A673 (cell line): ENCODE measurements around the gene GXYLT2. TPM values are rescaled to one million over a fixed set of nuclear protein-coding genes. Genes with fewer than 3 reads are reported as not detected.

Source experiments
- BruUV-seq: library from RNA; stranded (reverse); fragments of 400-500 nt; replicated peaks from 2 replicates; lab custom pipeline; 2021; lab: Mats Ljungman, UMichigan
- CTCF ChIA-PET: fragments of 300-600 bp; sonication (Branson Sonifier 250); formaldehyde crosslinking; loops from one replicate; lab custom pipeline; 2022; ENCODE audit warnings: antibody characterized with exemption; lab: Charles Lee
- POLR2A ChIA-PET: fragments of 300-600 bp; sonication (Branson Sonifier 250); formaldehyde crosslinking; loops from one replicate; lab custom pipeline; 2022; ENCODE audit warnings: antibody characterized with exemption; ENCODE audit not compliant: low non-redundant PET; lab: Charles Lee
- DNase-seq: peaks from one replicate; pipeline ENCODE4 v3.0.0-alpha.2; 2015; ENCODE audit warnings: low spot score
- H3K27ac ChIP-seq: fragments of 200-600 bp; sonication (generic); 2 replicates; pipeline ENCODE4 v1.5.1; 2016; ENCODE audit warnings: mixed run types, low read depth, mild to moderate bottlenecking, mixed read lengths, antibody characterized with exemption, low read length; ENCODE audit not compliant: poor library complexity, severe bottlenecking
- H3K27me3 ChIP-seq: fragments of 200-600 bp; sonication (generic); replicated peaks from 2 replicates; pipeline ENCODE4 v1.6.1; 2017; ENCODE audit warnings: mixed run types, low read depth, mild to moderate bottlenecking, mixed read lengths, antibody characterized with exemption, low read length; ENCODE audit not compliant: insufficient read depth, poor library complexity
- H3K36me3 ChIP-seq: fragments of 200-600 bp; sonication (generic); 2 replicates; pipeline ENCODE4 v1.6.1; 2016; ENCODE audit warnings: mixed run types, mild to moderate bottlenecking, mixed read lengths, antibody characterized with exemption, low read length; ENCODE audit not compliant: insufficient read depth, poor library complexity, severe bottlenecking
- H3K4me1 ChIP-seq: fragments of 200-600 bp; sonication (generic); 2 replicates; pipeline ENCODE4 v1.6.1; 2017; ENCODE audit warnings: mixed run types, mild to moderate bottlenecking, mixed read lengths, antibody characterized with exemption, low read length; ENCODE audit not compliant: insufficient read depth, poor library complexity, severe bottlenecking
- H3K4me3 ChIP-seq: fragments of 200-600 bp; sonication (generic); 2 replicates; pipeline ENCODE4 v1.5.1; 2016; ENCODE audit warnings: low read depth, mixed run types, mild to moderate bottlenecking, mixed read lengths, low read length; ENCODE audit not compliant: poor library complexity, severe bottlenecking
- H3K9me3 ChIP-seq: fragments of 200-600 bp; sonication (generic); 2 replicates; pipeline ENCODE4 v1.6.1; 2016; ENCODE audit warnings: mixed run types, low read depth, mild to moderate bottlenecking, mixed read lengths, antibody characterized with exemption, low read length; ENCODE audit not compliant: poor library complexity, severe bottlenecking
- EZH2 ChIP-seq: fragments of 200-600 bp; sonication (generic); IDR thresholded peaks from 2 replicates; pipeline ENCODE4 v1.6.1; 2017; ENCODE audit warnings: borderline replicate concordance, low read depth, mild to moderate bottlenecking, mixed read lengths, antibody characterized with exemption, low read length; ENCODE audit not compliant: poor library complexity, severe bottlenecking
- intact Hi-C: fragments of 100-400 bp; cut with micrococcal nuclease; formaldehyde crosslinking; loops from one replicate; pipeline ENCODE4 v1.10.0; 2022; ENCODE audit not compliant: unreplicated experiment
- total RNA-seq: library from RNA; stranded (reverse); gene quantifications from 2 replicates; pipeline ENCODE4 v1.2.3, GENCODE V29; 2021
- TF ChIP-seq, protein P1 (sequence below): fragments of 300-800, 200-600 bp; sonication (generic); conservative IDR thresholded peaks from 2 replicates; pipeline ENCODE4 v1.5.1; 2017; ENCODE audit warnings: low read depth, mild to moderate bottlenecking, antibody characterized with exemption, low read length, moderate library complexity, mixed read lengths

Gene GXYLT2
- total RNA-seq, 1 experiment from 2014 or later: 10.7 TPM

DNA sequence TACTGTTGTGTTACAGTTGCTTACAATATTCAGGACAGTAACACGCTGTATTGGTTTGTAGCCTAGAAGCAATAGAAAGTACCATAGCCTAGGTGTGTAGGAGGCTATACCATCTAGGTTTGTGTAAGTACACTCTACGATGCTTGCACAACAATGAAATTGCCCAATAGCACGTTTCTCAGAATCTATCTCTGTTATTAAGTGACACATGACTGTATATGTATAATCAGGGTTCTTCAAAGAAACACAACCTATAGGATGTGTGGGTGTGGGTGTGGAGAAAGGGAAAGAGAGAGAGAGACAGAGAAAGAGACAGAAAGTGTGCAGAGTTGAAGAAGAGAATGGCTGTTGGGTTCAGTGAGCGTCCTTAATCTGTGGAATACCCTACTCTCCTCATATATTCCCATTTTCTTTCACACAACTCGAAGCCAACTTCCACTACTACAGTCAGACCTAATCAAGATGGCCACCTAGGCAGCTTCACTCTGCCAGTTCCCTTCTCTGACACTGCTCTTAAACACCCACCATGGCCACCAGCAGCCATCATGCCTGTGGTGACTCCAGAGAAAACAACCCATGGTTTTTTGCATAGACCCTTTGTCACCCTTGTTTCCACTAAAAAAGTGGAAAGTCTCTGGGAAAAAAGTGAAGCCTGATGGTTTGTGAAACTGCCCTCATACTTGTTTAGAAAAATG, 103.0 kb downstream of the GXYLT2 start:
- no TSS peak for BruUV-seq
- Histone ChIP-seq H3K4me3 (no peak overlapping the region), H3K27me3 (no peaks in the 10 kb centered on the region), H3K27ac (no peak overlapping the region), H3K4me1 (no peaks in the 10 kb centered on the region), H3K9me3 (peaks cover under 1% of the 10 kb centered on the region), H3K36me3 (no peaks in the 10 kb centered on the region)
- ChIA-PET CTCF (no interaction called here), POLR2A (no interaction called here)
- intact Hi-C loops: no loop called here
- TF ChIP-seq, protein P1, sequence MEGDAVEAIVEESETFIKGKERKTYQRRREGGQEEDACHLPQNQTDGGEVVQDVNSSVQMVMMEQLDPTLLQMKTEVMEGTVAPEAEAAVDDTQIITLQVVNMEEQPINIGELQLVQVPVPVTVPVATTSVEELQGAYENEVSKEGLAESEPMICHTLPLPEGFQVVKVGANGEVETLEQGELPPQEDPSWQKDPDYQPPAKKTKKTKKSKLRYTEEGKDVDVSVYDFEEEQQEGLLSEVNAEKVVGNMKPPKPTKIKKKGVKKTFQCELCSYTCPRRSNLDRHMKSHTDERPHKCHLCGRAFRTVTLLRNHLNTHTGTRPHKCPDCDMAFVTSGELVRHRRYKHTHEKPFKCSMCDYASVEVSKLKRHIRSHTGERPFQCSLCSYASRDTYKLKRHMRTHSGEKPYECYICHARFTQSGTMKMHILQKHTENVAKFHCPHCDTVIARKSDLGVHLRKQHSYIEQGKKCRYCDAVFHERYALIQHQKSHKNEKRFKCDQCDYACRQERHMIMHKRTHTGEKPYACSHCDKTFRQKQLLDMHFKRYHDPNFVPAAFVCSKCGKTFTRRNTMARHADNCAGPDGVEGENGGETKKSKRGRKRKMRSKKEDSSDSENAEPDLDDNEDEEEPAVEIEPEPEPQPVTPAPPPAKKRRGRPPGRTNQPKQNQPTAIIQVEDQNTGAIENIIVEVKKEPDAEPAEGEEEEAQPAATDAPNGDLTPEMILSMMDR: no peak
- TF ChIP-seq EZH2: no peak
- no peak for DNase-seq

DNA sequence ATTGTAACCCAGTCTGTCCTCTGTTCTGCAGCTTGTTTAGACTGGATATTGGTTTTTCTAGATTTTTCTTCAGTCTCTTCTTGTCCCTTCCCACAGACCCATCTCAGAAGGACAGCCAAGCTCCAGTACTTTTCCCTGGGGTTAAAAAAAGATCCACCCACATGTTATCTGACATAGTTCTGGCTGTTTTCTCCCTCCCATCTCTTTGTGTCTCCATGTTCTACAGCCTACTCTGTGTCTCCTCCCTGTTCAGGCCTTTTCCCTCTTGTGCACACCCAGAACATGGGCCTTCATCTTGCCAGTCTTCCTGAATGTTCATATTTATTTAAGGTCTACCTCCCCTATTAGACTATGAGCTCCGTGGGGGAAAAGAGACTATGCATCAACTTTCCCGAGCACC, 103.7 kb downstream of the GXYLT2 start:
- ChIA-PET POLR2A (no interaction called here), CTCF (no interaction called here)
- no peak for TF ChIP-seq EZH2
- TF ChIP-seq, protein P1: no peak
- H3K4me3 ChIP-seq: no peak overlapping the region
- DNase-seq: no peak
- H3K27me3 ChIP-seq: no peaks in the 10 kb centered on the region
- no peaks in the 10 kb centered on the region for H3K36me3 ChIP-seq
- H3K27ac ChIP-seq: no peak overlapping the region
- H3K9me3 ChIP-seq: no peaks in the 10 kb centered on the region
- intact Hi-C loops: no loop called here
- H3K4me1 ChIP-seq: no peaks in the 10 kb centered on the region
- no TSS peak for BruUV-seq

DNA sequence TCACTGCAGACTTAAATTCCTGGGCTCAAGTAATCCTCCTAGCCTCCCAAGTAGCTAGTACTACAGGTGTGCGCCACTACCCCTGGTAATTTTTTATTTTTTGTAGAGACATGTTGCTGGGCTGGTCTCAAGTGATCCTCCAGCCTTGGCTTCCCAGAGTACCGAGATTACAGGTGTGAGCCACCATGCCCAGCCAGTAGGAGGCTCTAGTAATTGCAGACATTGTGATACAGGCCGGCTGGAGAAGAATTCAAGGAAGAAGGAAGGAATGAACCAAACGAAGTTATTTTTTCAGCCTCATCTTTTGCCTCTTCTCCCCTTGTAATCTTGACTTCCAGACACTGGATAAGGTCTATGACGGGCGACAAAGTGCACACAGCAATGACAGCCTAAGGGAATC, 105.5 kb downstream of the GXYLT2 start:
- Histone ChIP-seq H3K4me3 (no peak overlapping the region), H3K36me3 (peaks cover 3% of the 10 kb centered on the region), H3K27ac (no peak overlapping the region), H3K9me3 (no peaks in the 10 kb centered on the region), H3K4me1 (peaks cover 2% of the 10 kb centered on the region), H3K27me3 (no peaks in the 10 kb centered on the region)
- ChIA-PET POLR2A (no interaction called here), CTCF (no interaction called here)
- intact Hi-C loops: no loop called here
- TF ChIP-seq, protein P1: no peak
- TF ChIP-seq EZH2: no peak
- DNase-seq: no peak
- BruUV-seq: no TSS peak
